OCI-LY3 (cell line): Measurements from ENCODE around the gene ARHGEF17.

ENCODE experiments used
- H2AFZ ChIP-seq: fragments of 200-600, 300-600 bp; shearing (Covaris generic); 2 replicates; pipeline ENCODE4 v1.6.0; 2014; ENCODE audit warnings: antibody characterized with exemption, low read depth, low read length
- H3K27ac ChIP-seq: fragments of 200-600, 300-600 bp; sonication (generic); 2 replicates; pipeline ENCODE4 v1.5.1; 2014; ENCODE audit warnings: mild to moderate bottlenecking, low read length, moderate library complexity, mixed read lengths
- H3K27me3 ChIP-seq: fragments of 200-600, 300-600 bp; sonication (generic); 2 replicates; pipeline ENCODE4 v1.6.1; 2014; ENCODE audit warnings: low read depth, low read length, mixed read lengths
- H3K36me3 ChIP-seq: fragments of 200-600, 300-600 bp; sonication (generic); replicated peaks from 2 replicates; pipeline ENCODE3; 2014; ENCODE audit warnings: low read depth, low read length, mixed read lengths
- H3K4me1 ChIP-seq: fragments of 300-600, 200-600 bp; sonication (generic); 2 replicates; pipeline ENCODE4 v1.6.1; 2014; ENCODE audit warnings: low read length, mixed read lengths
- H3K4me2 ChIP-seq: fragments of 200-600, 300-600 bp; sonication (generic); 2 replicates; pipeline ENCODE4 v1.6.1; 2014; ENCODE audit warnings: low read length, mixed read lengths
- H3K4me3 ChIP-seq: fragments of 300-600, 200-600 bp; sonication (generic); 2 replicates; pipeline ENCODE4 v1.5.1; 2014; ENCODE audit warnings: antibody characterized with exemption, mild to moderate bottlenecking, low read length, moderate library complexity
- H3K79me2 ChIP-seq: fragments of 300-600, 200-600 bp; shearing (Covaris generic); 2 replicates; pipeline ENCODE4 v1.6.1; 2014; ENCODE audit warnings: mild to moderate bottlenecking, low read length, mixed read lengths
- H3K9ac ChIP-seq: fragments of 300-600, 200-600 bp; shearing (Covaris generic); 2 replicates; pipeline ENCODE4 v1.6.0; 2014; ENCODE audit warnings: mild to moderate bottlenecking, low read length, moderate library complexity
- H3K9me3 ChIP-seq: fragments of 200-600, 300-600 bp; shearing (Covaris generic); 2 replicates; pipeline ENCODE4 v1.6.1; 2014; ENCODE audit warnings: low read length, mixed read lengths; ENCODE audit not compliant: insufficient read depth
- H4K20me1 ChIP-seq: fragments of 200-600, 300-600 bp; sonication (generic); 2 replicates; pipeline ENCODE4 v1.6.1; 2016; ENCODE audit warnings: low read length, mixed read lengths; ENCODE audit not compliant: insufficient read depth
- CTCF ChIP-seq: fragments of 200-600, 300-600 bp; sonication (generic); IDR thresholded peaks from 2 replicates; pipeline ENCODE4 v1.5.1; 2014; ENCODE audit warnings: antibody characterized with exemption, low read length, low read depth
- EZH2phosphoT487 ChIP-seq: fragments of 200-600 bp; shearing (Covaris generic); IDR thresholded peaks from 2 replicates; pipeline ENCODE4 v1.6.1; 2018; ENCODE audit warnings: antibody characterized with exemption, mixed run types, low read depth

Gene ARHGEF17

GRCh38 chr11:73295996-73296318 lies 12.1 kb upstream of the ARHGEF17 start:
- Histone ChIP-seq H3K9me3 (no peaks in the 10 kb centered on the region), H3K27ac (peak overlapping the region; percentile 16; the same call in 1 of the 2 replicates), H3K4me3 (no peak overlapping the region), H3K4me2 (no peak overlapping the region), H2AFZ (no peak overlapping the region), H4K20me1 (peaks cover 64% of the 10 kb centered on the region), H3K27me3 (no peaks in the 10 kb centered on the region), H3K9ac (no peak overlapping the region), H3K36me3 (peaks cover 40% of the 10 kb centered on the region), H3K4me1 (peaks cover 20% of the 10 kb centered on the region), H3K79me2 (peaks cover 43% of the 10 kb centered on the region)
- TF ChIP-seq CTCF (no peak), EZH2phosphoT487 (no peak)

- Histone ChIP-seq H3K79me2 (peaks cover 36% of the 10 kb centered on the region), H2AFZ (no peak overlapping the region), H3K9me3 (no peaks in the 10 kb centered on the region), H3K36me3 (peaks cover 33% of the 10 kb centered on the region), H3K9ac (no peak overlapping the region), H3K27ac (no peak overlapping the region), H4K20me1 (peaks cover 56% of the 10 kb centered on the region), H3K4me2 (no peak overlapping the region), H3K4me1 (peaks cover 20% of the 10 kb centered on the region), H3K27me3 (no peaks in the 10 kb centered on the region), H3K4me3 (no peak overlapping the region)
- no peak for TF ChIP-seq EZH2phosphoT487
- TF ChIP-seq CTCF: no peak
These were observed 11.4 kb upstream of the ARHGEF17 start for GRCh38 chr11:73296501-73297230.

- no peak overlapping the region for H3K9ac ChIP-seq
- no peaks in the 10 kb centered on the region for H3K9me3 ChIP-seq
- no peaks in the 10 kb centered on the region for H3K27me3 ChIP-seq
- H3K4me1 ChIP-seq: peaks cover 20% of the 10 kb centered on the region
- peaks cover 51% of the 10 kb centered on the region for H4K20me1 ChIP-seq
- TF ChIP-seq CTCF (no peak), EZH2phosphoT487 (no peak)
- no peak overlapping the region for H2AFZ ChIP-seq
- H3K36me3 ChIP-seq: peaks cover 33% of the 10 kb centered on the region
- H3K4me2 ChIP-seq: no peak overlapping the region
- no peak overlapping the region for H3K4me3 ChIP-seq
- peaks cover 30% of the 10 kb centered on the region for H3K79me2 ChIP-seq
- H3K27ac ChIP-seq: no peak overlapping the region
These were observed 10.9 kb upstream of the ARHGEF17 start for GRCh38 chr11:73297231-73297590.

GRCh38 chr11:73297702-73298101 lies 10.4 kb upstream of the ARHGEF17 start:
- Histone ChIP-seq H3K36me3 (peaks cover 33% of the 10 kb centered on the region), H4K20me1 (peaks cover 47% of the 10 kb centered on the region), H3K27me3 (no peaks in the 10 kb centered on the region), H3K9me3 (no peaks in the 10 kb centered on the region), H3K4me2 (no peak overlapping the region), H3K4me3 (no peak overlapping the region), H3K9ac (no peak overlapping the region), H2AFZ (no peak overlapping the region), H3K27ac (no peak overlapping the region), H3K4me1 (peaks cover 20% of the 10 kb centered on the region), H3K79me2 (peaks cover 26% of the 10 kb centered on the region)
- TF ChIP-seq CTCF (no peak), EZH2phosphoT487 (no peak)
